ENCODE measurements around the gene MYO16. TPM values are rescaled to one million over a fixed set of nuclear protein-coding genes. Genes with fewer than 3 reads are reported as not detected.
"Not testable (repeated sequence)": the region's sequence is repeated elsewhere in the genome, so short reads cannot be mapped to it uniquely, and the experiment has no call there.

MYO16 gene
- total RNA-seq, 1 experiment from 2014 or later = 0.10 TPM

- no peak for DNase-seq (ENCODE audit: extremely low read depth, low read depth)
Measured at GRCh38 chr13:108859197-108860012, 230.0 kb downstream of the MYO16 start.

DNA sequence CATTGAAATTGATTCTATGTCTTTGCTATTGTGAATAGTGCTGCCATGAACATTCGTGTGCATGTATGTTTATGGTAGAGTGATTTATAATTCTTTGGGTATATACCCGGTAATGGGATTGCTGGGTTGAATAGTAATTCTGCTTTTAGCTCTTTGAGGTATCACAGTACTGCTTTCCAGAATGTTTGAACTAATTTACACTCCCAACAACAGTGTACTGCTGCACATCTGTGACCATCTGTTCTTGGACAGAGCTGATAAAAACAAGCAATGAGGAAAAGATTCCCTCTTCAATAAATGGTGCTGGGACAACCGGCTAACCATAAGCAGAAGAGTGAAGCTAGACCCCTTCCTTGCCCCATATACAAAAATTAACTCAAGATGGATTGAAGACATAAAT is 231.0 kb downstream of the MYO16 start:
- DNase-seq (ENCODE audit: extremely low read depth, low read depth) = no peak

- no peak for DNase-seq (ENCODE audit: extremely low read depth, low read depth)
Measured at GRCh38 chr13:108877300-108877699, 247.9 kb downstream of the MYO16 start.

DNA sequence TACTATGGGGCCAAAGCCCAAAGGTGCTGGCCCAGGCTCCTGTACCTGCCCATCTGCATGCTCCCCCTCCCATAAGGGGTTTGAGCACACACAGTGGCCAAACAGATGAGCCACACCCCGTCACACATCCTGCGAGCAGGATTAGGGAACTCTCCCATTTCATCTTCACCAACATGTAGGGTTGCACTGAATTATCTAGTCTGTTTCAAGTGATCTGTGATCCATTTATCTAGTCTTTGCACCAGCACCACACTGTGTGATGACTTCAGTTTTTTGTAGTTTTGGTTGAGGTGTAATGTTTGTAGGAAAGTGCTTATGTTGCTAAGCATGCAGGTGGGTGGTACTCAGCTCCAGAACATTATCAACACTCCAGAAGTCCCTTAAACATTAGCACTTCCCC is 249.3 kb downstream of the MYO16 start:
- no peak for DNase-seq (ENCODE audit: extremely low read depth, low read depth)

- DNase-seq (ENCODE audit: extremely low read depth, low read depth) = no peak
Measured at GRCh38 chr13:108889324-108889984, 260.0 kb downstream of the MYO16 start.

DNA sequence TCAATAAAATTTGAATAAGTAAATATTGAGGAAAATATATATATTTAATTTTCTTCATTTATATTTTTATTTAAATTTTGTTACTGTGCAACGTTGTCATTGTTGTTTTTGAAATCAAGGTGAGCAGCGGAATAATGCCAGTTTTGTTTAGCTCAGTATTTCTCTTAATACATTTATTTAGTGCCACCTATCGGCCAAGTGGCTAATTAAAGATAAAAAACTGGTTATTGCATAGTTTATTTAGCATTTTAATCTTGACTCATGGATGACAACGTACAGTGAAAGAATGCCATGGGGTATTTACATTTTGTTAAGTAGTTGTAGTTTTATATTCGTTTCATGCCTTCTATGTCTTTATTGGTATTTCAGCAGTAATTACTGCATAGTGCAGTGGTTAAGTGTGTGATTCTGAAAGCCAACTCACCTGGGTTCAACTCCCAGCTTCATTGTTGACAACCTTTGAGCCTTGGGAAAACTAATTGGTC is 265.9 kb downstream of the MYO16 start:
- peak; percentile 48 for DNase-seq (ENCODE audit: extremely low read depth, low read depth)

DNA sequence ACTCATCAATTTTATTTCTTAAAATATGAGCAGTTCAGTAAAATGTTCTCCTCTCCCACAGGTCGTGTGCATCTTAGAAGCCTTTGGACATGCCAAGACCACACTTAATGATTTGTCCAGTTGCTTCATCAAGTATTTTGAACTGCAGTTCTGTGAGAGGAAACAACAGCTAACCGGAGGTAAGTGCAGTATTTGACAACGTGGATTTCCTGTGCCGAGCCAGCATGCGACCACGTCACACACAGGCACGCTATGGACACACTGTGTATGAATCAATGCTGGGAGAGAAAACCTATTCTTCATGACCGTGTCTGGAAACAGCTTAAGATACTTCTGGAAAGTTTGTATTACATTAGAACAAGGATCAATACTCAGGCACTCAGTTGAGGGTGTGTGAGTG is 268.5 kb downstream of the MYO16 start:
- DNase-seq (ENCODE audit: extremely low read depth, low read depth) = peak; percentile 34

- DNase-seq (ENCODE audit: extremely low read depth, low read depth) = no peak
Measured at GRCh38 chr13:108902405-108903155, 273.2 kb downstream of the MYO16 start.

- DNase-seq (ENCODE audit: extremely low read depth, low read depth) = no peak
Measured at GRCh38 chr13:108903613-108904012, 274.2 kb downstream of the MYO16 start.

- DNase-seq (ENCODE audit: extremely low read depth, low read depth) = no peak
Measured at GRCh38 chr13:108911807-108912206, 282.4 kb downstream of the MYO16 start.

DNA sequence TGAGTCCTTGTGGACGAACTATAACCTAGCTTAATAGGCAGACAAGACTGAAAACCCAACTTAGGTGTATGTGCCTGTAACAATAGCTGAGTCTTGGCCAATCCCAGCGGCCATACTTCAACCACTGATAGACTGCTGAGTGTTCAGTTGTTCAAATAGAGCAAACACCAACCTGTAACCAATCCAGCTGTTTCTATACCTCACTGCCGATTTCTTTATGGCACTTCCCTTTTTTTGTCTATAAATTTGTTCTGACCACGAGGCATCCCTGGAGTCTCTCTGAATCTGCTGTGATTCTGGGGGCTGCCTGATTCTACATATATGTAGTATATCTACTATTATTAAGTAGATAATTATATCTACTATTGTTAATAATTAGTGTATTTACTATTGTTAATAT is 284.3 kb downstream of the MYO16 start:
- DNase-seq (ENCODE audit: extremely low read depth, low read depth) = not testable (repeated sequence)

GRCh38 chr13:108915095-108915633 is 285.8 kb downstream of the MYO16 start:
- DNase-seq (ENCODE audit: extremely low read depth, low read depth) = peak; percentile 38

DNA sequence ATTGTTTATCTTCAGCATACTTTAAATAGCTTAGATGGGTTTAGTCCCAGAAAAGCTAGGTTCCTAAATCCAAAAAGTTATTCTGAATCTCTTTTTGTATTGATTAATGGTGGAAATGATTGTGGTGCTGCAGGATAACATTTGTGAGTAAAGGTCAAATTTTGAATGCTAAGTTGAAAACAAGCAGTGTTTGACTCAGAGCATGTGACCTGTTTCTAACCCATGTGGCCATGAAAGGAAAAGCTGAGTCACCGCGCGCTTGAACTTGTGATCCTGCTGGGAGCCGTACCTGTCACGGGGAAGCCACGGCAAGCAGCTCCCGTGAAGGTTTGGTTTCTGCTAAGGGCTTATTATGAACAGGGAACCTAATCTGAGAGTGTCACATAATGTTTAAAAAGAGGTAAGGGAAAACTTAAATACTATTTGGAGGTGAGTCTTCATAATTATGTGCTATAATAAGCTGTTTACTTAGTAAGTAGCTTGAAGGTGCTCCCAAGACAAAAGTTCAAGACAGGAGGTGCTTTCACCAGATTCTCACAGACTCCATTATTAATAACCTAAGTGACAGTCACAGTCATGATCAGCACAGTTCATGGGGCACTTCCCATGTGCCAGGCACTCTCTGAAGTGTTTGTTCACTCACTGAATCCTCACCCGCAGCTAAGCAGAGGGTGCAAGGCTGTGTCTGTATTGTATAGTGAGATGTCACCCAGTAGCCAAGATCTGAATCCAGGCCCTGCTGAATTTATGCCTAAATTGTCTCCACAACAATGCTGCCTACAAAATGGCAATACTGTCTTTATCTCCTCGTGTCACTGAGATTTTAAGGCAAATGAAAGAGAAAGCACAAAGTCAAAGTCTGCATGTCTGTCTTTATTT is 286.5 kb downstream of the MYO16 start:
- peak; percentile 89 for DNase-seq (ENCODE audit: extremely low read depth, low read depth)

- no peak for DNase-seq (ENCODE audit: extremely low read depth, low read depth)
Measured at GRCh38 chr13:108917581-108917980, 288.2 kb downstream of the MYO16 start.

DNA sequence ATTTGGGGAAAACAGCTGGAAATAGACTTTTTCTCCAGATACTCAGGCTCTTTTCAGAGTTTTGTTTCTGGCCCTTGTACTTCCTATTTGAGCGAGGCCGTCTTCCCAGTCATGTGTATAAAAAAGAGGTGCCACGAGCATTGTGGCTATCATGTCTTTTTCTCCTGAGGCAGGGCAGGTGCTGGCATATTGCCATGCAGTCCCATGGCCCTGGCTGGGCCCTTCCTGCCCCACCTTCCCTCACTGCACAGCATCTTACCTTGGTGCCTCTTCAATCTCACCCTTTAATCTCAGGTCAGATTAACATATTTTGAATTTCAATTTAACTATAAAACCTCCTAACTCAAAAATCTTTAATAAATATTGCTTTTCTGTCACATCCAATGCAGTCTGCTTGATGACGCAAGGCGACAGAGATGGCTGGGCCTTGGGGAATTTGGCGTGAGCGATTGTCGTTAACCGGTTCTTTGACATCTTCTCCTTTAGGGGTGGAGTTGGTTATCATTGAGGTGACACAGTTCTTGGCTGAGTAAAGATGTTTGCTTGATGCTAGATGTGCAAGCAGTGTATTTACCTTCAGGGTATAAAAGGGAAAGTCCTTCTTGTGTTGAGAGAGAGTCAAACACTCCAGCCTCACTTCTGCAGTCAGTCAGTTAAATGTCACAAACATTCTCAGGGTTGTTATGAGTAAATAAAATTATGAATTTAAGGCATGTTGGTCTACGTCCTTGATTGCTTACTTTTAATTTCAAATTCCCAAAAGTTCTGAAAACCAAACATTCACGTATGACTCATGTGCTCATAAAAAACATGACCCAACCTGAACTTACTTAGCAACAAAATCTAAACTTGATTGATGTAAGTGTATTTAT is 289.9 kb downstream of the MYO16 start:
- DNase-seq (ENCODE audit: extremely low read depth, low read depth) = peak; percentile 79

DNA sequence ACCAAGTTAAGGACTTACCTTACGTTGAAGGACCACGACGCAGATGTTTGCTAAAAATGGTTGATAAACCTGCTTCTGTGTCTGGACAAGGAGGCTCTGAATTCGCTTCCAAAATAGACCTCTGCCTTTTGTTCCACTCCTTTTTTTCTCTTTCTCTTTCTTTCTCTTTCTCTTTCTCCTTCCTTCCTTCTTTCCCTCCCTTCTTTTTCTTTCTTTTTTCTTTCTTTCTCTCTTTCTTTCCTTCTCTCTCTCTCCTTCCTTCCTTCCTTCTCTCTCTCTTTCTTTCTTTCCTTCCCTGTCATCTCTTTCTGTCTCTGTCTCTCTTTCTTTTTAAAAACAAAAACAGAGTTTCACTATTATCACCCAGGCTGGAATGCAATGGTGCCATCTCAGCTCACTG is 290.7 kb downstream of the MYO16 start:
- no peak for DNase-seq (ENCODE audit: extremely low read depth, low read depth)

- DNase-seq (ENCODE audit: extremely low read depth, low read depth) = no peak
Measured at GRCh38 chr13:108921238-108921637, 291.8 kb downstream of the MYO16 start.

DNA sequence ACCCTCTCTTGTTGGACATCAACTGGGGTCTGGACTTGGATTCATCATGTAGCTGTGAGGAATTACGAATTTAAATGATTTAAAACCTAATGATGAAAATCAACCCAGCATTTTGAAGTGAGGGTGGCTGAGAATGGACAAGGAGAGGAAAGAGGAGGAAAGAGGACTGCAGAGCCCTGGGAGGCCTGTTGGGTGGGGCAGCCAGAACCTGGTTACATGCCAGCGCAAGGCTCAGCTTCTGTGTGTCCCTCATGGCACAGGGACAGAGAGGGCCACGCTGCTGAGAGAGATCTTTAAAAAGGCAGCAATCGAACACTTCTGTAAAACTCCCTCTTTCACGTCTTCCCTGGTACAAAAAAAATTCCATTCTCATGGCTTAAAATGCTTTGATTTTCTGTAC is 292.7 kb downstream of the MYO16 start:
- DNase-seq (ENCODE audit: extremely low read depth, low read depth) = no peak

Data from NCI-H460 (cell line).